Measurements from ENCODE around the gene BABAM2.
A peak's percentile ranks its signal among the peaks of the same experiment; 100 is the strongest.

DNA sequence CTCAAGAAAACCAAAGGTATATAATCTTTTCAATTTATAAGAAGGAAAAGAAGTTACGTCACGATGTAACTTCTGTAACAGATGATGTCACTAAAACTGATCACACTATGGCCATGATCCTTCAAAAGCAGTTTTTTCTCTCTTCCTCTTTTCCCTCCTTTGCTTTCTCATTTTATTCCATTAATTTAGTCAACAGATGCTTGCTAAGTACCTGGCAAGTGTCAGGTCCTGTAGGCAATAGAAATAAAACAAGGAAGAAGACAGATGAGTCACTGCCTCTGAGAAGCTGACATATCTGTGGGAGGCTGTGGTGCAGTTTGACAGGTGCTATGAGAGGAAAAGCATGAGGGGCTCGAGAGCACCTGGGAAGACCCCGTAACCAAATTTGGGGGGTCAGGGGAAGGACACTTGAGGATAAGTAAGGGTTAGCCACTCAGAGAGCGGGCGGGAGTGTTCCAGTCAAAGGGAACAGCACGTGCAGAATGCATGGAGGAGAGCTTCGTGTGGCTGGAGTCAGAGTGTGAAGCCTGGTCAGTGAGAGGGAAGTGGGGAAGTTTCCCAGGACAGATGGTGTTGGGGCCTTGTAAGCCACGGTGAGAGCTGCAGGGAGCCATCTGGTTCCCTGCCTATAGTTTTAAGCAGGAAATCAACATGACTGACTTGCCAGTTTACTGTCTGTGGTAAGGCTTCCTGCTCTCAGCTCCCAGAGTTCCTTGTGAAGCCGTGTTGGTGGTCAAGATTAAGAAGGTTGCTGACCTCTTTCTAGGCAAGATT, 303.3 kb downstream of the BABAM2 start:
- TF ChIP-seq TAF1 (IDR thresholded peaks at IDR 0.05; ENCODE audit: control insufficient read depth, extremely low read depth, insufficient read depth, low read length, severe bottlenecking) (no peak), MEF2D (tag; conservative IDR thresholded peaks at IDR 0.05; ENCODE audit: low read depth) (no peak), SOX6 (IDR thresholded peaks at IDR 0.05) (no peak), KDM1A (IDR thresholded peaks at IDR 0.05) (no peak), RBM39 (optimal IDR thresholded peaks at IDR 0.05; ENCODE audit: low read depth, low read length) (no peak), XRCC5 (IDR thresholded peaks at IDR 0.05; ENCODE audit: low read depth, low read length) (no peak), ZNF263 (CRISPR knock-in tag; IDR thresholded peaks at IDR 0.05; ENCODE audit: borderline replicate concordance) (no peak), FOXM1 (IDR thresholded peaks at IDR 0.05; ENCODE audit: low read depth) (no peak), FOXM1 (CRISPR knock-in tag; IDR thresholded peaks at IDR 0.05; ENCODE audit: low read depth) (no peak)
- TF ChIP-seq, protein P1, sequence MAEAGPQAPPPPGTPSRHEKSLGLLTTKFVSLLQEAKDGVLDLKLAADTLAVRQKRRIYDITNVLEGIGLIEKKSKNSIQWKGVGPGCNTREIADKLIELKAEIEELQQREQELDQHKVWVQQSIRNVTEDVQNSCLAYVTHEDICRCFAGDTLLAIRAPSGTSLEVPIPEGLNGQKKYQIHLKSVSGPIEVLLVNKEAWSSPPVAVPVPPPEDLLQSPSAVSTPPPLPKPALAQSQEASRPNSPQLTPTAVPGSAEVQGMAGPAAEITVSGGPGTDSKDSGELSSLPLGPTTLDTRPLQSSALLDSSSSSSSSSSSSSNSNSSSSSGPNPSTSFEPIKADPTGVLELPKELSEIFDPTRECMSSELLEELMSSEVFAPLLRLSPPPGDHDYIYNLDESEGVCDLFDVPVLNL (CRISPR knock-in tag; IDR thresholded peaks at IDR 0.05; ENCODE audit: low read depth), result no peak
- TF ChIP-seq, protein P2, sequence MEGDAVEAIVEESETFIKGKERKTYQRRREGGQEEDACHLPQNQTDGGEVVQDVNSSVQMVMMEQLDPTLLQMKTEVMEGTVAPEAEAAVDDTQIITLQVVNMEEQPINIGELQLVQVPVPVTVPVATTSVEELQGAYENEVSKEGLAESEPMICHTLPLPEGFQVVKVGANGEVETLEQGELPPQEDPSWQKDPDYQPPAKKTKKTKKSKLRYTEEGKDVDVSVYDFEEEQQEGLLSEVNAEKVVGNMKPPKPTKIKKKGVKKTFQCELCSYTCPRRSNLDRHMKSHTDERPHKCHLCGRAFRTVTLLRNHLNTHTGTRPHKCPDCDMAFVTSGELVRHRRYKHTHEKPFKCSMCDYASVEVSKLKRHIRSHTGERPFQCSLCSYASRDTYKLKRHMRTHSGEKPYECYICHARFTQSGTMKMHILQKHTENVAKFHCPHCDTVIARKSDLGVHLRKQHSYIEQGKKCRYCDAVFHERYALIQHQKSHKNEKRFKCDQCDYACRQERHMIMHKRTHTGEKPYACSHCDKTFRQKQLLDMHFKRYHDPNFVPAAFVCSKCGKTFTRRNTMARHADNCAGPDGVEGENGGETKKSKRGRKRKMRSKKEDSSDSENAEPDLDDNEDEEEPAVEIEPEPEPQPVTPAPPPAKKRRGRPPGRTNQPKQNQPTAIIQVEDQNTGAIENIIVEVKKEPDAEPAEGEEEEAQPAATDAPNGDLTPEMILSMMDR (IDR thresholded peaks at IDR 0.05 in 2 of 3, conservative IDR thresholded peaks at IDR 0.05 in 1 of 3; ENCODE audit: insufficient read depth in 2 of 3, low read depth in 1 of 3, low read length in 3 of 3), result no peak
- TF ChIP-seq, protein P3, sequence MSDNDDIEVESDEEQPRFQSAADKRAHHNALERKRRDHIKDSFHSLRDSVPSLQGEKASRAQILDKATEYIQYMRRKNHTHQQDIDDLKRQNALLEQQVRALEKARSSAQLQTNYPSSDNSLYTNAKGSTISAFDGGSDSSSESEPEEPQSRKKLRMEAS (CRISPR knock-in tag; IDR thresholded peaks at IDR 0.05), result 0 out of 2 replicates have a peak, but pooled peaks have one; percentile 47
- TF ChIP-seq, protein P4, sequence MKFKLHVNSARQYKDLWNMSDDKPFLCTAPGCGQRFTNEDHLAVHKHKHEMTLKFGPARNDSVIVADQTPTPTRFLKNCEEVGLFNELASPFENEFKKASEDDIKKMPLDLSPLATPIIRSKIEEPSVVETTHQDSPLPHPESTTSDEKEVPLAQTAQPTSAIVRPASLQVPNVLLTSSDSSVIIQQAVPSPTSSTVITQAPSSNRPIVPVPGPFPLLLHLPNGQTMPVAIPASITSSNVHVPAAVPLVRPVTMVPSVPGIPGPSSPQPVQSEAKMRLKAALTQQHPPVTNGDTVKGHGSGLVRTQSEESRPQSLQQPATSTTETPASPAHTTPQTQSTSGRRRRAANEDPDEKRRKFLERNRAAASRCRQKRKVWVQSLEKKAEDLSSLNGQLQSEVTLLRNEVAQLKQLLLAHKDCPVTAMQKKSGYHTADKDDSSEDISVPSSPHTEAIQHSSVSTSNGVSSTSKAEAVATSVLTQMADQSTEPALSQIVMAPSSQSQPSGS (CRISPR knock-in tag; IDR thresholded peaks at IDR 0.05), result no peak
